GM19351 (cell line): ENCODE results near the gene NBEAL2.

Source experiments
- ATAC-seq: cut with Tn5 transposase; IDR thresholded peaks from one replicate; pipeline ENCODE4 v1.9.1; 2021; ENCODE audit warnings: mild to moderate bottlenecking, moderate library complexity; ENCODE audit not compliant: unreplicated experiment

Gene NBEAL2

GRCh38 chr3:46942481-46943236 lies 36.8 kb upstream of the NBEAL2 start:
- ATAC-seq = no peak

DNA sequence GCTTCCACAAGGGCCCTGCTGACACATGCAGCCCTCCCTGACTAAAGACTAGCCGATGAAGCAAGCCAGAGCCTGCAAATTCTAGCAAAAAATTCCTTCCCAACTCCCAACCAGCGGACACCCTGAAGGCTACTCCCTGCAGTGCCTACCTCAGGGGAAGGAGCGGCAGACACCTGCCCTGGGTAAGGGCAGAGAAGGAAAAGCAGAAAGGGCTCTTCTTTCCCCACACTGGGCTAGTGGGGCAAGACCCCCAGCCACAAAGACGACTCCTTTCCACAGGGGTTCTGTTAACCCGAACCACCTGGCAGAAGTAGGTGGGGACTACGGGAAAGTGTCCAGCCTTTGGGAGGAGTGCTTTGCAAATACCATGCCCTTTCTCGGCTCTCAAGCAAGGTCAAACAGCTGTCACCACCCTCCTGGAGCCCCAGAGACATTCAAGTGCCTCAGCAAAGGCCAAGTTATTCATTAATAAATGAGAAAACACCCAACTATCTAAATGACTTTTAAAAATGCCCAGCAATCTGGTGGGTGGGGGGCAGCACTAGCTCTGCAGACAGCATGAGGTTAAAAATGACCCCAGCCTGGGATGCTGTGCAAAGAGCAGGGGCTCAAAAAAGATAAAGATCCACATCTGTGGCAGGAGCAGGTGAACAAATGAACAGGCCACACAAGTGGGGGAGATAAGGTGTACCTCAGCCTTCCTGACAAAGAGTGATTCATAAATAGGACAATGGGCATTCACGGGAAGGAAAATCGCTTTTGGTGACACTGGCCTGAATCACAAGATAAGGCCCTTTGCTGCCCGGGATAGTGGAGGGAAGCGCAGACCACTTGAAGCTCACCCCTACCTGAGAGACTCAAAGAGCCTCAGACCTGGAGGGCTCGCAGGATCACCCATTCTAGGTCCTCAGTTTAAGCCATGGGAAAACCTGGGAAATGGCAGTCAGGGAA lies 36.0 kb upstream of the NBEAL2 start:
- ATAC-seq = no peak

DNA sequence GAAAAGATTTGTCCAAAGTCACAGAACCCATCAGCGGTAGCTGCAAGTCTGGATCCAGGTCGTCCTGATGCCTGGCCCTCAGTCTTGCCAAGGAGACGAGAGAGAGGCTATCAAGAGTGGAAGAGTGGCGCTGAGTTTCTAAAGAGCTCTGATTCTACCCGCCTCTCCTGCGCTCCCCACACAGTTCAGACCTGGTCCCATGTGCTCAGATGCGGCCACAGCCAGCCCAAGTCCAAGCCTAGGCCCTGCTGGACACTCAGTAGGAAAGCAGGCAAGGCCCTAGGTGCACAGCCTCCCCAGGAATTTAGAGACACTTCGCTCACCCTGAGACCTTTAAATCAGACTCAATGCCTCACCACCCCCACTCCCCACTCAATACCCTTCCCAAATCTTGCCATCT lies 35.3 kb upstream of the NBEAL2 start:
- ATAC-seq = no peak

- ATAC-seq = no peak
Observed at GRCh38 chr3:46946416-46946815, 33.0 kb upstream of the NBEAL2 start.

DNA sequence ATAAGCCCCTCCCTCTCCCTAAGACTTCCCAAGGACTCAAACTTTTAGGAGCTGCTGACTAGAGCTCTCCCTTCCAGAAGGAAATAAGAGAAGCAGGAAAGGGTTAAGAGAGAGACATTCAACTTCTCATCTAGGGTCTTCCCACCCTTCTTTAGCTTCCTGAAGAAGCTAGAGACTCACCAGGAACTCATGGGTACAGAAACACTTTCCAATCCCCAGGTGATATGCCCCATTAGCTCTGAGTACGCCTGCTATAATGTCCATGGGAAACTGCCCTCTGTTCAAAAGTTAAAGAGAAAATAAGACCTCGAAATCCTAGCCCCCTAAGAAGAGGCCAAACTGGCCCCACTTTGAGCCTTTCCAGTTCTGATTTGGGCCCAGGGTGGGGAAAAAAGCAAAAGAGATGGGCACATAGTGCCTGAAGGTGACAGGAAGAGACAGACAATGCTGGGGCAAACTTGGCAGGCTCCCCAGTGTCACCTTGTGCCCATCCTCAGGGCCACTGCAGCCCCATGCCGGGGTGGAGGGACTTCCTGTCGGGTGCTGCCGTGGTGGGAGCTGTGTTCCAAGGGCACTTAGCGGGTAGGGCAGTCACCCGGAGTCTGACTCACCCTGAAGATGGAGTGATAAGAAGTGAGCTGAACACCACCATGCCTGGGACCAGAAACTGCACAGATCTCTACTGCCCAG lies 32.5 kb upstream of the NBEAL2 start:
- no peak for ATAC-seq

DNA sequence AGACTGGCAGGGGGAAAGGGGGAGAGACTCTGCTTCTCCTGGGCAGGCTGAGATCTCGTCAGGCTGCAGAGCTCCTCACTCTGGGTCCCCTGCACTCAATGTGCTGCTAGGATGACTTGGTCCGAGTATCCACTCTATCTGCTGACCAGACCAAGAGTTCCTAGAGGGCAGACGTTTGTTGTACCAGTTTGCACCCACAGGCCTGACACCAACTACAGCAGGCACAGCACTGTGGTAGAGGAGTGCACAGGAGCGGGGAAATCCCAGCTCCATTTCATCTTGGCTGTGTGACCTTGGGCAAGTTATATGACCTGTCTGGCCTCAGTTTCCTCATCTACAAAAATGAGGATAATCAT lies 31.9 kb upstream of the NBEAL2 start:
- no peak for ATAC-seq

DNA sequence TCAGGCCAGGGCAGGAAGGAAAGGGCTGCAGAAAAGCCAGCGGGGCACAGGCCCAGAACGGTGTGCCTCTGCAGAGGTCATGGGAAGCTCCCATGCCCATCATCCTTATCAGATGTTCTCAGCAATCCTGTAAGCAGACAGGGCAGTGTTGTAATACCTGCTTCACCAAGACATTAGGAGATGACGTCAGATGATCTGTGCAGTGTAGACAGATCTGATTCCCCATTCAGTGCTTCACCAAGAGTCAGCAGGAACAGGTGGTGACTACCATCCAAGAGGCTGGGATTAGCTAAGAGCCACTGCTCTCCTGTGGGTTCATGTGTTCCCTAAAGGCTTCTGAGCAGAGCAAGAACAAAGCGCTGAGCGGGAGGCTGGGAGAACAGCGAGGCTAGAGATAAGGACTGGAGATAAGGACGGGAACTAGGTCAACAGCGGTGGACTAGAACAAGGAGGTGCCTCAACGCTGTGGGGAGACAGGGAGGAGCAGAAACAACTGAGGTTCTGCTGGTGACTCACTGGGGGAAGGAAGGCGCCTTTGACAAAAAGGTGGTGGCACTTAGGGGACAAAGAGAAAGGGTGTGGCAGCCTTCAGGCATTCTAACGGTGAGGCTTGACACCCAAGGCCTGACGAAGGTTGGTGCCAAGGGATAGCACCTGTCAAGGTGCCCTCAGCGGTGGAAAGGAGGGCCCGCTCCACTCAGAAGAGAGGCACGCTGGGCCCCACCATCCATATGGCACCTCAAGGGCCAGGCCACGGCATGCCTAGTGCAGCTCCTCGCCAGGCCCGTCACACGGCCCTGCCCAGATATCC lies 31.3 kb upstream of the NBEAL2 start:
- ATAC-seq = no peak

- peak; percentile 67 for ATAC-seq
Observed at GRCh38 chr3:46948830-46949671, 30.4 kb upstream of the NBEAL2 start.

- no peak for ATAC-seq
Observed at GRCh38 chr3:46950177-46950576, 29.3 kb upstream of the NBEAL2 start.

DNA sequence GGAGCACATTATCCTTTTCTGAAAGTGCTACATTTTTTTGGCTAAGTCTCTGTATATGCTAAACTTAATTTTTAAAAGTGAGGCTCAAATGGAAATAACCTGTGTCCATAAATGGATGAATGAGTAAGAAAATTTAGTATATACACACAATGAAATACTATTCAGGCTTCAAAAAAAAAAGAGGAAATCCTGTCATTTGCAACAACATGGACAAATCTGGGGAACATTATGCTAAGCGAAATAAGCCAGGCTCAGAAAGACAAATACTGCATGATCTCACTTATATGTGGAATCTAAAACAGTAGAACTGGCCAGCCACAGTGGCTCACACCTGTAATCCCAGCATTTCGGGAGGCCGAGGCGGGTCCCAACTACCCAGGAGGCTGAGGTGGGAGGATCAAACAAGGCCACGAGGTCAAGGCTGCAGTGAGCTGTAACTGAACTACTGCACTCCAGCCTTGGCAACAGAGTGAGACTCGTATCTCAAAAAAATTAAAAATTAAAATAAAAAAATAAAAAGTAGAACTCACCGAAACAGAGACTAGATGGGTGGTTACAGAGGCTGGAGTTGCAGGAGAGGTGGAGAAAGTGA lies 28.7 kb upstream of the NBEAL2 start:
- ATAC-seq = no peak

GRCh38 chr3:46952813-46953212 lies 26.7 kb upstream of the NBEAL2 start:
- ATAC-seq = no peak

DNA sequence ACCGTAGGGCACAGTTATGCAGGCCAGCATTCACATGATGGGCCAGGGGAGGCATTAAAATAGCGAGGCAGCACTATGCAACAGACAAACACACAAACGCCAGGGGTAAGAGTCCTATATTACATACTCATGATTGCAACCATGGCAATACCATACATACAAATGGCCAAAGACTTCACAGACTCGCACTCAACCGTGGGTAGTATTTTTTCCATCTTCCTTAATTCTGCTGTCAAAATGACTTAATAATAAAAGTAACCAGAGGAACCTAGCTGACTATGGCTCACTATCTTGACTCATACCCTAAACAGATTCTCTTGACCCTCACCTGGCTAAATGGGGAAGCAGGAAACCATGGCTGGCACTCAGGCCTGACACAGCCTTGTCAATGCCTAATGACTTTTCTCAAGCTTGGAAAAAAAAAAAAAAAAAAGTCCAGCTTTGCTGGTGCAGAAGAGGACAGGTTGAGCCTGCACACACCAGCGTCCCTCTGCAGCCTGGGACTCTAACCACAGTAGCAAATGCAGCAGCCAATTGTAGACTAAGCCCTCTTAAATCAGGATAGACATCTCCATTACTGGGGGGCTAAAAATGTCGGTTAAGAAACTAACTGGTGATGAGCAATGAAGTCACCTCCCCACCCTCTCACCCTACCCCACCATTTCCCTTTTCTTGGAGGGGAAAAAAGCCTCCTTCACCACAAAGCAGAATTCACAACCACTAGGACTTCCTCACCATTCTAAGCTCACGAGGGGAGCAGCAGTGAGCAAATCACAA lies 26.0 kb upstream of the NBEAL2 start:
- no peak for ATAC-seq

DNA sequence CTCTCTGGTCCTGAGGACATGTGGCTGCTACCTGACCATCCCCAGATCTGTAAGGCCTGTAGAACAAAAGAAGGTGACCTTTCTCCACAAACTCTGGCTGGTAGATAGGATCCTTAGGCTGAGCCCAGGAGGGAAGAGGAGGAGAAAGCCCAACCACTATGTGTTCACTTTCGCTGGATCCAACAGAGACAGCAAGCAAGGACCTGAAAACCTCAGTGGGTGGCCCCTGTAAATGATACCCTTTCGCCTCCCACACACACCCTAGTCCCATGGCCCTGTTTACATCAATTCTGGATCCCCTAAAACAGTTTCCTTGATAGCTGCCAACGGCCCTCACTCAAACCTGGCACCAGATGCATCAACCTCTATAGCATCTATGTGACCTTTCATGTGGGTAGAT lies 25.3 kb upstream of the NBEAL2 start:
- no peak for ATAC-seq

DNA sequence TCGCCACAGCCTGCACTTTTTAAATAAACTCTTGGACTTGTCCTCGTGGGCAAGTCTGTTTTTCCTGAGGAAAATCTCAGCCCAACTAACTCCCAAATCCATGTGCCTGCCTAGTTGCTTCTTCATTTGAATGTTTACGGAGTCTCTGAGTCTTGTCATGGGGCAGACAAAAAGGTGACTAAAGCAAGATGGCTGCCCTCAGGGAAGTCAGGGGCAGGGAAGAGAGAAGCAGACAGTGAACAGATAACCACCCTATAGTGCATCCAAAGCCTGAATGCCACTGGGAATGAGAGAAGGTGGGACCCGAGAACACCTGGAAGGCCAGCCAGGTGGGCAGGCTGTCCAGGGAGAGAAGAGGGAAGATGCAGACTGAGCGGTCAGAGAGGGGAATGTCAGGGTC lies 24.3 kb upstream of the NBEAL2 start:
- ATAC-seq = no peak

DNA sequence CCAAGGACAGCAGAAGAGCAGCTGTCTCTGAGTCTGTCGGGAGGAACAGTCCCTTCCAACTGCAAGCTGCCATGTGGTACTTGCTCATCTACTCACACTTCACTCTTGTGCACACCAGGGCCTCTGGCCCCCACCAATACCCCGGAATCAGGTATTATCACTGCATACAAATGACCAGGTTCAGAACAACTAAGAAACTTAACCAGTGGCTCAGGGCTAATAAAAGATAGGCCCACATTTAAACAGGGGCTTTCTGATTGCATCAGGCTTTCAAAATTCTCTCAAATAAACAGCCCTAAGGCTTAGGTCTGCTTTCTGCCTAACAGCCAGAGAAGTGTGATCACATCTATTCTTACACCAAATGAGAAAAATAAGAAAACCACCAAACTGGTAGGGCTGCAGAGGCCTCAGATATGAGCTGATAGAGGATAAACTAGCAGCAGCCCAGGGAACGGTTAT lies 23.6 kb upstream of the NBEAL2 start:
- peak; percentile 37 for ATAC-seq

DNA sequence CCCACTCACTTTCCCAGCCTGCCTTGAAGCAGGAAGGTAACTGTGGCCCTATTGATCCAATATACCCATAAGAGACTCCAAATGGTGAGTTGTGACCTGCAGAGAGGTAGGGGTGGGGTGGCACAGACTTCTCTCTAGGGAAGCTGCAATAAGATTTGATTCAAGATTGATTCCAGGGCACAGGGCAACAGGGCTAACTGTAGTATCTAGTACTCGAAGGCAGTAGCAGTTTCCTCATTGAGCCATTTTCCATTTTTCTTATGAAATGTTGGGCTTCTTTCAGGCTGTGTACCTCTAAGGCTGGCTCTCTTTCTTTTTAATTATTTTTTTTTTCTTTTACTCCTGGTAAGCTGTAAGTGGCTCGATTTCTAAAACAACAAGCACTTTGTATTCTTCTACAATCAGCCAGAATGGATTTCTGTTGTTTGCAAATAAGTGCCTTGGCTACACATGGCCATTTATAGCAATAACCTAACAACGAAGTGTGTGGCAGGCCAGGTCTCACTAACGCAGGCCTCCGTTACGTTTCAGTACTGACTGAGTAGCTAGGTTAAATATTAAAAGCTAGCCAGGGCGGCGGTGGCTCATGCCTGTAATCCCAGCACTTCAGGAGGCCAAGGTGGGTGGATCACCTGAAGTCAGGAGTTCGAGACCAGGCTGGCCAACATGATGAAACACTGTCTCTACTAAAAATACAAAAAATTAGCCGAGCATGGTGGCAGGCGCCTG lies 22.2 kb upstream of the NBEAL2 start:
- no peak for ATAC-seq

DNA sequence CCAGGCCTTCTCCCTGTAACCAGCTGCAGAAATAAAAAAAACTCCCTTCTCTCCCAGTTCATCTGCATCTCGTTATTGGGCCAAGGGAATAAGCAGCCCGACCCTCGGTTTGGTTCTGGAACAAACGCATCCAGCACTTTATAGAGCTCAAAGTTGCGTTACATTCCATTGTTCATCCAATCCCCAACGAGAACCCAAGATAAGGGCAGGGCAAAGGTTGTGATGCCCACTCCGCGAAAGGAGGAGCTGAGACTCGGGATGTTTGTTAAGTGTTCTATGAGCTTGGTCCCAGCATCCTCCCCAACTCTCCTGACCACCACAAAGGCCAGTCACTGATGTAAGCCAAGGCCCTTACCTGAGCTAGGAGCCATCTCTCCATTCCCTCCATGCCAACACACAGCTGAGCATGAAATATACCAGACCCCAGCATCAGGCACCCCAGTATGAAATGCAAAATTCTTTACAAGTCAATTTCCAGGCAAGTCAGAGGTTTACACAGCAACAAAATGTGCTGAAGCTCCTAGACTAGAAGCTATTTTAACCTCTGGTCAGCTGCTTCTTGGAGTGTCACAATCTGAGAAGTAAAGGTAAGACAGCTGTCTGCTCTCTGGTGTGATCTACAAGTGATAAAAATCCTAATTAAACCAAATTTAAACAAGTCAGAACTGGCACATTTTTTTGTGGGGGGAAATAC lies 20.9 kb upstream of the NBEAL2 start:
- ATAC-seq = no peak
